Large intestine (tissue), 3 donors: Measurements from ENCODE around the gene ZNF407. TPM values are rescaled to one million over a fixed set of nuclear protein-coding genes. Genes with fewer than 3 reads are reported as not detected.

Experiments
- DNase-seq, 2 donors: peaks; one replicate each; pipeline versions ENCODE4 v3.0.0 to v3.0.0-alpha.2; 2013
- H3K27ac ChIP-seq: one replicate; pipeline ENCODE4 v1.5.1; 2013; ENCODE audit warnings: low read length
- H3K27me3 ChIP-seq: 2 replicates; pipeline ENCODE4 v1.6.1; 2013; ENCODE audit warnings: low read length; ENCODE audit not compliant: control insufficient read depth, insufficient read depth
- H3K36me3 ChIP-seq: 2 replicates; pipeline ENCODE4 v1.6.1; 2013; ENCODE audit warnings: low read length; ENCODE audit not compliant: control insufficient read depth, insufficient read depth
- H3K4me1 ChIP-seq: one replicate; pipeline ENCODE4 v1.6.1; 2013; ENCODE audit warnings: low read length; ENCODE audit not compliant: control insufficient read depth, insufficient read depth
- H3K4me3 ChIP-seq: one replicate; pipeline ENCODE4 v1.5.1; 2013; ENCODE audit warnings: low read length
- H3K9me3 ChIP-seq: one replicate; pipeline ENCODE4 v1.6.1; 2013; ENCODE audit warnings: mild to moderate bottlenecking, low read depth, low read length, moderate library complexity; ENCODE audit not compliant: control insufficient read depth
- WGBS: methylation state at CpG from one replicate; pipeline ENCODE4 v1.1.5; 2013; ENCODE audit warnings: low lambda C conversion rate; ENCODE audit not compliant: insufficient coverage; 5-methylcytosine and 5-hydroxymethylcytosine counted together
- polyA plus RNA-seq: library from polyadenylated mRNA; unstranded; fragments of 120-200 nt; gene quantifications from one replicate; pipeline ENCODE4 v1.2.1, GENCODE V29; 2013

The ZNF407 gene
- polyA plus RNA-seq, 1 donor = 6.6 TPM

- no peak for DNase-seq
- Histone ChIP-seq H3K27ac (no peak overlapping the region), H3K27me3 (no peaks in the 10 kb centered on the region), H3K36me3 (no peaks in the 10 kb centered on the region), H3K9me3 (no peaks in the 10 kb centered on the region), H3K4me3 (no peak overlapping the region), H3K4me1 (no peaks in the 10 kb centered on the region)
- 94% methylated on average over 3 of the region's 10 CpGs for WGBS
Measured at GRCh38 chr18:74745633-74746403, 148.1 kb downstream of the ZNF407 start.

GRCh38 chr18:74748809-74749208 lies 151.1 kb downstream of the ZNF407 start:
- Histone ChIP-seq H3K36me3 (no peaks in the 10 kb centered on the region), H3K4me3 (no peak overlapping the region), H3K27ac (no peak overlapping the region), H3K9me3 (no peaks in the 10 kb centered on the region), H3K4me1 (no peaks in the 10 kb centered on the region), H3K27me3 (no peaks in the 10 kb centered on the region)
- no CpG with 5 or more reads among the region's 4 CpGs for WGBS
- DNase-seq = no peak

- no peak overlapping the region for H3K27ac ChIP-seq
- WGBS = 89% methylated on average over 1 of the region's 1 CpG
- no peaks in the 10 kb centered on the region for H3K27me3 ChIP-seq
- no peaks in the 10 kb centered on the region for H3K36me3 ChIP-seq
- H3K4me1 ChIP-seq = no peaks in the 10 kb centered on the region
- H3K9me3 ChIP-seq = peaks cover 15% of the 10 kb centered on the region
- H3K4me3 ChIP-seq = no peak overlapping the region
- DNase-seq = no peak
Measured at GRCh38 chr18:74758995-74759394, 161.3 kb downstream of the ZNF407 start.

GRCh38 chr18:74760026-74760425 lies 162.4 kb downstream of the ZNF407 start:
- H3K27me3 ChIP-seq = no peaks in the 10 kb centered on the region
- no peaks in the 10 kb centered on the region for H3K36me3 ChIP-seq
- no peak for DNase-seq
- no peaks in the 10 kb centered on the region for H3K4me1 ChIP-seq
- peaks cover 15% of the 10 kb centered on the region for H3K9me3 ChIP-seq
- 93% methylated on average over 3 of the region's 3 CpGs for WGBS
- H3K4me3 ChIP-seq = no peak overlapping the region
- no peak overlapping the region for H3K27ac ChIP-seq

GRCh38 chr18:74760436-74760835 lies 162.8 kb downstream of the ZNF407 start:
- Histone ChIP-seq H3K4me1 (no peaks in the 10 kb centered on the region), H3K4me3 (no peak overlapping the region), H3K9me3 (peaks cover 15% of the 10 kb centered on the region), H3K27me3 (no peaks in the 10 kb centered on the region), H3K27ac (no peak overlapping the region), H3K36me3 (no peaks in the 10 kb centered on the region)
- WGBS = 100% methylated on average over 1 of the region's 3 CpGs
- no peak for DNase-seq

- Histone ChIP-seq H3K27ac (no peak overlapping the region), H3K36me3 (no peaks in the 10 kb centered on the region), H3K4me3 (no peak overlapping the region), H3K27me3 (no peaks in the 10 kb centered on the region), H3K9me3 (peaks cover 3% of the 10 kb centered on the region), H3K4me1 (no peaks in the 10 kb centered on the region)
- no CpG with 5 or more reads among the region's 3 CpGs for WGBS
- DNase-seq = peak in 1 of 2 donors; percentile 5
Measured at GRCh38 chr18:74766251-74766650, 168.6 kb downstream of the ZNF407 start.

GRCh38 chr18:74768096-74768495 lies 170.4 kb downstream of the ZNF407 start:
- H3K9me3 ChIP-seq = peaks cover 3% of the 10 kb centered on the region
- H3K27ac ChIP-seq = no peak overlapping the region
- no peaks in the 10 kb centered on the region for H3K27me3 ChIP-seq
- no peaks in the 10 kb centered on the region for H3K4me1 ChIP-seq
- H3K4me3 ChIP-seq = no peak overlapping the region
- no CpG with 5 or more reads among the region's 2 CpGs for WGBS
- no peak for DNase-seq
- H3K36me3 ChIP-seq = no peaks in the 10 kb centered on the region

- Histone ChIP-seq H3K27ac (no peak overlapping the region), H3K36me3 (no peaks in the 10 kb centered on the region), H3K4me3 (no peak overlapping the region), H3K9me3 (no peaks in the 10 kb centered on the region), H3K4me1 (no peaks in the 10 kb centered on the region), H3K27me3 (no peaks in the 10 kb centered on the region)
- DNase-seq = no peak
- WGBS = 89% methylated on average over 3 of the region's 3 CpGs
Measured at GRCh38 chr18:74773171-74773624, 175.5 kb downstream of the ZNF407 start.

- no peak for DNase-seq
- 96% methylated on average over 4 of the region's 5 CpGs for WGBS
- no peaks in the 10 kb centered on the region for H3K27me3 ChIP-seq
Measured at GRCh38 chr18:74774486-74774885, 176.8 kb downstream of the ZNF407 start.

GRCh38 chr18:74775239-74775638 lies 177.6 kb downstream of the ZNF407 start:
- H3K4me1 ChIP-seq = no peaks in the 10 kb centered on the region
- no peaks in the 10 kb centered on the region for H3K36me3 ChIP-seq
- H3K27me3 ChIP-seq = no peaks in the 10 kb centered on the region
- H3K9me3 ChIP-seq = no peaks in the 10 kb centered on the region
- no peak overlapping the region for H3K4me3 ChIP-seq
- WGBS = no CpG with 5 or more reads among the region's 3 CpGs
- no peak overlapping the region for H3K27ac ChIP-seq
- no peak for DNase-seq

More at GRCh38 chr18:74774486-74774885, 176.8 kb downstream of the ZNF407 start:
- H3K9me3 ChIP-seq = no peaks in the 10 kb centered on the region
- no peak overlapping the region for H3K27ac ChIP-seq
- no peak overlapping the region for H3K4me3 ChIP-seq
- H3K36me3 ChIP-seq = no peaks in the 10 kb centered on the region
- H3K4me1 ChIP-seq = no peaks in the 10 kb centered on the region
